Neural progenitor cell (in vitro differentiated cells): Measurements from ENCODE around the gene CCR1. TPM values are rescaled to one million over a fixed set of nuclear protein-coding genes. Genes with fewer than 3 reads are reported as not detected.
"Not testable (repeated sequence)": the region's sequence is repeated elsewhere in the genome, so short reads cannot be mapped to it uniquely, and the experiment has no call there.

Experiments
- DNase-seq: peaks from one replicate; pipeline ENCODE4 v3.0.0-alpha.2; 2016; ENCODE audit warnings: low spot score
- H2AFZ ChIP-seq: fragments of 200-600 bp; sonication (generic); replicated peaks from 2 replicates; pipeline ENCODE4 v1.6.1; 2016; ENCODE audit warnings: antibody characterized with exemption
- H3F3A ChIP-seq: fragments of 200-600 bp; sonication (generic); 2 replicates; pipeline ENCODE4 v1.6.1; 2016; ENCODE audit warnings: antibody characterized with exemption, low read depth
- H3K27ac ChIP-seq: fragments of 200-600 bp; sonication (generic); 2 replicates; pipeline ENCODE4 v1.5.1; 2016; ENCODE audit warnings: mild to moderate bottlenecking
- H3K27me3 ChIP-seq: fragments of 200-600 bp; sonication (generic); 2 replicates; pipeline ENCODE4 v1.6.1; 2016; ENCODE audit warnings: mild to moderate bottlenecking, moderate library complexity
- H3K36me3 ChIP-seq: fragments of 200-600 bp; sonication (generic); 2 replicates; pipeline ENCODE4 v1.5.1; 2016
- H3K4me1 ChIP-seq: fragments of 200-600 bp; sonication (generic); 2 replicates; pipeline ENCODE4 v1.6.1; 2016; ENCODE audit warnings: mixed run types
- H3K4me2 ChIP-seq: fragments of 200-600 bp; sonication (generic); 2 replicates; pipeline ENCODE4 v1.6.1; 2016
- H3K4me3 ChIP-seq: fragments of 200-600 bp; sonication (generic); 2 replicates; pipeline ENCODE4 v1.5.1; 2016
- H3K79me2 ChIP-seq: fragments of 200-600 bp; sonication (generic); 2 replicates; pipeline ENCODE4 v1.6.1; 2016; ENCODE audit warnings: low read depth
- H3K9ac ChIP-seq: fragments of 200-600 bp; sonication (generic); 2 replicates; pipeline ENCODE4 v1.6.1; 2016
- H3K9me3 ChIP-seq: fragments of 200-600 bp; sonication (generic); 2 replicates; pipeline ENCODE4 v1.5.1; 2016; ENCODE audit warnings: low read depth
- H4K20me1 ChIP-seq: fragments of 200-600 bp; sonication (generic); 2 replicates; pipeline ENCODE4 v1.6.1; 2016; ENCODE audit warnings: low read depth
- H3K27ac Mint-ChIP-seq: 3 replicates; pipeline ENCODE4 v1.8.0; 2021; ENCODE audit warnings: mixed read lengths
- H3K27me3 Mint-ChIP-seq: 2 replicates; pipeline ENCODE4 v1.8.0; 2022; ENCODE audit warnings: low read depth, mild to moderate bottlenecking, inconsistent platforms, moderate library complexity, mixed read lengths; ENCODE audit not compliant: insufficient read depth
- H3K36me3 Mint-ChIP-seq: 3 replicates; pipeline ENCODE4 v1.8.0; 2021; ENCODE audit warnings: mixed read lengths
- H3K4me1 Mint-ChIP-seq: 3 replicates; pipeline ENCODE4 v1.8.0; 2021; ENCODE audit warnings: mixed read lengths
- H3K4me3 Mint-ChIP-seq: 3 replicates; pipeline ENCODE4 v1.8.0; 2021; ENCODE audit warnings: mild to moderate bottlenecking, moderate library complexity, mixed read lengths
- H3K9me3 Mint-ChIP-seq: 3 replicates; pipeline ENCODE4 v1.8.0; 2020; ENCODE audit warnings: mixed read lengths
- CTCF ChIP-seq: fragments of 200-600 bp; sonication (generic); IDR thresholded peaks from 2 replicates; pipeline ENCODE4 v1.5.1; 2017; ENCODE audit warnings: antibody characterized with exemption, mild to moderate bottlenecking
- EZH2 ChIP-seq: fragments of 200-600 bp; sonication (generic); IDR thresholded peaks from 2 replicates; pipeline ENCODE4 v1.6.1; 2017; ENCODE audit warnings: antibody characterized with exemption, mild to moderate bottlenecking, moderate library complexity
- EZH2phosphoT487 ChIP-seq: fragments of 200-600 bp; sonication (generic); IDR thresholded peaks from 2 replicates; pipeline ENCODE4 v1.6.1; 2017; ENCODE audit warnings: antibody characterized with exemption
- total RNA-seq: library from RNA; depleted of rRNA; stranded (reverse); fragments of >200 nt; gene quantifications from 2 replicates; pipeline ENCODE4 v1.2.3, GENCODE V29; 2015; ENCODE audit warnings: low replicate concordance

CCR1 gene
- total RNA-seq, 1 donor from 2014 or later, result not detected

- Histone ChIP-seq H3K4me3 (no peak overlapping the region), H3K27me3 (no peaks in the 10 kb centered on the region), H3K27ac (no peak overlapping the region), H3K9me3 (peaks cover 5% of the 10 kb centered on the region), H3K9ac (no peak overlapping the region), H2AFZ (peak overlapping the region; percentile 42), H3F3A (no peaks in the 10 kb centered on the region), H3K4me1 (no peaks in the 10 kb centered on the region), H3K36me3 (no peaks in the 10 kb centered on the region), H3K79me2 (no peaks in the 10 kb centered on the region), H3K4me2 (no peak overlapping the region), H4K20me1 (no peaks in the 10 kb centered on the region)
- TF ChIP-seq CTCF, result peak; percentile 21
- TF ChIP-seq EZH2, result no peak
- TF ChIP-seq EZH2phosphoT487, result no peak
- Mint-ChIP-seq H3K4me3 (no peak overlapping the region), H3K9me3 (peaks cover 6% of the 10 kb centered on the region), H3K4me1 (no peaks in the 10 kb centered on the region), H3K27me3 (no peaks in the 10 kb centered on the region), H3K27ac (no peak overlapping the region), H3K36me3 (no peaks in the 10 kb centered on the region)
- DNase-seq, result no peak
Observed at GRCh38 chr3:46162975-46163555, 45.0 kb downstream of the CCR1 start.

GRCh38 chr3:46157685-46158084 lies 50.4 kb downstream of the CCR1 start:
- H3K27ac ChIP-seq, H3K27me3 ChIP-seq, H2AFZ ChIP-seq, H4K20me1 ChIP-seq, H3K4me2 ChIP-seq, H3K36me3 ChIP-seq, H3K27ac Mint-ChIP-seq, H3K36me3 Mint-ChIP-seq, H3K4me1 Mint-ChIP-seq, H3K9me3 Mint-ChIP-seq, H3K9me3 ChIP-seq, H3F3A ChIP-seq, H3K4me3 ChIP-seq, DNase-seq, H3K4me3 Mint-ChIP-seq, H3K79me2 ChIP-seq, H3K4me1 ChIP-seq, H3K27me3 Mint-ChIP-seq, H3K9ac ChIP-seq: not testable (repeated sequence)

- H4K20me1 ChIP-seq, result no peaks in the 10 kb centered on the region
- no peak overlapping the region for H3K27ac Mint-ChIP-seq
- H3K9ac ChIP-seq, result no peak overlapping the region
- peaks cover 2% of the 10 kb centered on the region for H3K9me3 Mint-ChIP-seq
- H3K36me3 Mint-ChIP-seq, result no peaks in the 10 kb centered on the region
- no peaks in the 10 kb centered on the region for H3K4me1 Mint-ChIP-seq
- no peak overlapping the region for H3K27ac ChIP-seq
- no peak overlapping the region for H3K4me3 ChIP-seq
- no peaks in the 10 kb centered on the region for H3K4me1 ChIP-seq
- H3K27me3 Mint-ChIP-seq, result no peaks in the 10 kb centered on the region
- H3K27me3 ChIP-seq, result no peaks in the 10 kb centered on the region
- TF ChIP-seq EZH2 (no peak), EZH2phosphoT487 (no peak), CTCF (no peak)
- H3K36me3 ChIP-seq, result no peaks in the 10 kb centered on the region
- peaks cover 3% of the 10 kb centered on the region for H3K9me3 ChIP-seq
- H3K4me3 Mint-ChIP-seq, result no peak overlapping the region
- no peak for DNase-seq
- H3F3A ChIP-seq, result no peaks in the 10 kb centered on the region
- H3K79me2 ChIP-seq, result no peaks in the 10 kb centered on the region
- H2AFZ ChIP-seq, result no peak overlapping the region
- H3K4me2 ChIP-seq, result no peak overlapping the region
Observed at GRCh38 chr3:46154311-46154710, 53.8 kb downstream of the CCR1 start.

Other genes starting within 250 kb of the CCR1 start
- 6.8 and 11.4 TPM in 2 replicates for gene FYCO1, start 212.5 kb downstream of the CCR1 start, total RNA-seq
- not detected in 2 replicates for gene XCR1, start 180.8 kb downstream of the CCR1 start, total RNA-seq
- not detected in 2 replicates for gene CCR3, start 34.1 kb upstream of the CCR1 start, total RNA-seq
- gene CCR2, start 145.8 kb upstream of the CCR1 start, total RNA-seq, result not detected in 2 replicates
- not detected in 2 replicates for gene CCR5, start 162.6 kb upstream of the CCR1 start, total RNA-seq
- not detected in 2 replicates for gene CCRL2, start 198.9 kb upstream of the CCR1 start, total RNA-seq